Hepatocyte (in vitro differentiated cells): ENCODE data around the gene SPATC1L. TPM values are rescaled to one million over a fixed set of nuclear protein-coding genes. Genes with fewer than 3 reads are reported as not detected.

ENCODE experiments used
- DNase-seq: peaks from one replicate; pipeline ENCODE4 v3.0.0-alpha.2; 2016; ENCODE audit warnings: low spot score
- H2AFZ ChIP-seq: fragments of 200-600 bp; sonication (generic); 2 replicates; pipeline ENCODE4 v1.6.0; 2016; ENCODE audit warnings: antibody characterized with exemption, mild to moderate bottlenecking
- H3K27ac ChIP-seq: fragments of 200-600 bp; sonication (generic); 2 replicates; pipeline ENCODE4 v1.5.1; 2016; ENCODE audit warnings: mild to moderate bottlenecking
- H3K27me3 ChIP-seq: fragments of 200-600 bp; sonication (generic); 2 replicates; pipeline ENCODE4 v1.6.1; 2016
- H3K36me3 ChIP-seq: fragments of 200-600 bp; sonication (generic); replicated peaks from 2 replicates; pipeline ENCODE4 v1.5.1; 2016; ENCODE audit warnings: low read depth; ENCODE audit not compliant: insufficient read depth
- H3K4me1 ChIP-seq: fragments of 200-600 bp; sonication (generic); 2 replicates; pipeline ENCODE4 v1.5.1; 2016; ENCODE audit warnings: mild to moderate bottlenecking, moderate library complexity; ENCODE audit not compliant: insufficient read depth
- H3K4me2 ChIP-seq: fragments of 200-600 bp; sonication (generic); 2 replicates; pipeline ENCODE4 v1.6.0; 2016
- H3K4me3 ChIP-seq: fragments of 200-600 bp; sonication (generic); 2 replicates; pipeline ENCODE4 v1.5.1; 2016; ENCODE audit warnings: mild to moderate bottlenecking
- H3K79me2 ChIP-seq: fragments of 200-600 bp; sonication (generic); 2 replicates; pipeline ENCODE4 v1.6.0; 2017; ENCODE audit warnings: mild to moderate bottlenecking
- H3K9me2 ChIP-seq: fragments of 200-600 bp; sonication (generic); replicated peaks from 2 replicates; pipeline ENCODE4 v1.6.0; 2017; ENCODE audit warnings: mild to moderate bottlenecking; ENCODE audit not compliant: insufficient read depth
- H3K9me3 ChIP-seq: fragments of 200-600 bp; sonication (generic); 2 replicates; pipeline ENCODE4 v1.5.1; 2016; ENCODE audit warnings: low read depth, mild to moderate bottlenecking
- H4K20me1 ChIP-seq: fragments of 200-600 bp; sonication (generic); 2 replicates; pipeline ENCODE4 v1.6.0; 2016; ENCODE audit warnings: mild to moderate bottlenecking; ENCODE audit not compliant: insufficient read depth, poor library complexity, severe bottlenecking
- CTCF ChIP-seq: fragments of 200-600 bp; sonication (generic); IDR thresholded peaks from 2 replicates; pipeline ENCODE4 v1.5.1; 2016; ENCODE audit warnings: antibody characterized with exemption, mild to moderate bottlenecking; ENCODE audit not compliant: poor library complexity
- EZH2 ChIP-seq: fragments of 200-600 bp; sonication (generic); IDR thresholded peaks from 2 replicates; pipeline ENCODE4 v1.6.1; 2016; ENCODE audit warnings: antibody characterized with exemption, mild to moderate bottlenecking, borderline replicate concordance
- EZH2phosphoT487 ChIP-seq: fragments of 200-600 bp; sonication (generic); IDR thresholded peaks from one replicate; pipeline ENCODE4 v1.6.1; 2018; ENCODE audit warnings: antibody characterized with exemption, mild to moderate bottlenecking, low read depth, moderate library complexity; ENCODE audit not compliant: unreplicated experiment, severe bottlenecking
- WGBS: methylation state at CpG from one replicate; pipeline ENCODE4 v1.1.6; 2016; ENCODE audit warnings: low lambda C conversion rate; ENCODE audit errors: missing lambda C conversion rate; 5-methylcytosine and 5-hydroxymethylcytosine counted together
- polyA plus RNA-seq: library from polyadenylated mRNA; unstranded; fragments of >200 nt; fragmentation: Nextera tagmentation; extraction: Ambion mirVana; gene quantifications from 2 replicates; pipeline ENCODE4 v1.2.1, GENCODE V29; 2016
- total RNA-seq: library from RNA; depleted of rRNA; stranded (reverse); fragments of >200 nt; gene quantifications from 2 replicates; pipeline ENCODE4 v1.2.3, GENCODE V29; 2014

The SPATC1L gene
- total and polyA plus RNA-seq, 2 experiments from 2014 or later = 10.1 to 24.2 TPM

GRCh38 chr21:46207920-46208591, 23.8 kb upstream of the SPATC1L start:
- Histone ChIP-seq H3K79me2 (peaks cover 2% of the 10 kb centered on the region), H3K4me1 (no peaks in the 10 kb centered on the region), H3K4me2 (no peak overlapping the region), H2AFZ (no peak overlapping the region), H3K27ac (no peak overlapping the region), H3K27me3 (no peaks in the 10 kb centered on the region), H3K4me3 (no peak overlapping the region), H3K9me2 (no peaks in the 10 kb centered on the region), H3K36me3 (no peaks in the 10 kb centered on the region), H3K9me3 (no peaks in the 10 kb centered on the region), H4K20me1 (no peaks in the 10 kb centered on the region)
- 96% methylated on average over 25 of the region's 27 CpGs for WGBS
- DNase-seq = no peak
- TF ChIP-seq EZH2phosphoT487 (no peak), EZH2 (no peak), CTCF (no peak)

GRCh38 chr21:46207006-46207919, 23.0 kb upstream of the SPATC1L start:
- no peak overlapping the region for H3K4me3 ChIP-seq
- no peak overlapping the region for H3K27ac ChIP-seq
- H3K9me2 ChIP-seq = no peaks in the 10 kb centered on the region
- H2AFZ ChIP-seq = no peak overlapping the region
- H3K4me2 ChIP-seq = no peak overlapping the region
- H3K9me3 ChIP-seq = no peaks in the 10 kb centered on the region
- H4K20me1 ChIP-seq = no peaks in the 10 kb centered on the region
- peaks cover 2% of the 10 kb centered on the region for H3K79me2 ChIP-seq
- no peaks in the 10 kb centered on the region for H3K4me1 ChIP-seq
- no peaks in the 10 kb centered on the region for H3K36me3 ChIP-seq
- H3K27me3 ChIP-seq = no peaks in the 10 kb centered on the region
- 98% methylated on average over 19 of the region's 21 CpGs for WGBS
- no peak for DNase-seq
- no peak for TF ChIP-seq EZH2phosphoT487
- no peak for TF ChIP-seq EZH2
- TF ChIP-seq CTCF = no peak

GRCh38 chr21:46206163-46207005, 22.1 kb upstream of the SPATC1L start:
- H4K20me1 ChIP-seq = no peaks in the 10 kb centered on the region
- no peaks in the 10 kb centered on the region for H3K9me3 ChIP-seq
- H3K27me3 ChIP-seq = no peaks in the 10 kb centered on the region
- H2AFZ ChIP-seq = no peak overlapping the region
- no peaks in the 10 kb centered on the region for H3K36me3 ChIP-seq
- no peaks in the 10 kb centered on the region for H3K9me2 ChIP-seq
- WGBS = 97% methylated on average over 24 of the region's 24 CpGs
- DNase-seq = no peak
- TF ChIP-seq EZH2phosphoT487 (no peak), CTCF (no peak)
- no peaks in the 10 kb centered on the region for H3K4me1 ChIP-seq
- H3K27ac ChIP-seq = no peak overlapping the region
- H3K4me3 ChIP-seq = no peak overlapping the region
- peaks cover 2% of the 10 kb centered on the region for H3K79me2 ChIP-seq
- no peak overlapping the region for H3K4me2 ChIP-seq
